ENCODE results near the gene HSPA2.

- TF ChIP-seq, protein P1, sequence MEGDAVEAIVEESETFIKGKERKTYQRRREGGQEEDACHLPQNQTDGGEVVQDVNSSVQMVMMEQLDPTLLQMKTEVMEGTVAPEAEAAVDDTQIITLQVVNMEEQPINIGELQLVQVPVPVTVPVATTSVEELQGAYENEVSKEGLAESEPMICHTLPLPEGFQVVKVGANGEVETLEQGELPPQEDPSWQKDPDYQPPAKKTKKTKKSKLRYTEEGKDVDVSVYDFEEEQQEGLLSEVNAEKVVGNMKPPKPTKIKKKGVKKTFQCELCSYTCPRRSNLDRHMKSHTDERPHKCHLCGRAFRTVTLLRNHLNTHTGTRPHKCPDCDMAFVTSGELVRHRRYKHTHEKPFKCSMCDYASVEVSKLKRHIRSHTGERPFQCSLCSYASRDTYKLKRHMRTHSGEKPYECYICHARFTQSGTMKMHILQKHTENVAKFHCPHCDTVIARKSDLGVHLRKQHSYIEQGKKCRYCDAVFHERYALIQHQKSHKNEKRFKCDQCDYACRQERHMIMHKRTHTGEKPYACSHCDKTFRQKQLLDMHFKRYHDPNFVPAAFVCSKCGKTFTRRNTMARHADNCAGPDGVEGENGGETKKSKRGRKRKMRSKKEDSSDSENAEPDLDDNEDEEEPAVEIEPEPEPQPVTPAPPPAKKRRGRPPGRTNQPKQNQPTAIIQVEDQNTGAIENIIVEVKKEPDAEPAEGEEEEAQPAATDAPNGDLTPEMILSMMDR (IDR thresholded peaks at IDR 0.05) = no peak
- no peak for TF ChIP-seq POLR2A (IDR thresholded peaks at IDR 0.05)
- no peak for TF ChIP-seq POLR2AphosphoS5 (IDR thresholded peaks at IDR 0.05)
Measured at GRCh38 chr14:64522591-64523355, 17.8 kb upstream of the HSPA2 start.

Data from sigmoid colon (tissue), 4 donors.